Neural cell (in vitro differentiated cells): ENCODE measurements around the gene PTPN7. TPM values are rescaled to one million over a fixed set of nuclear protein-coding genes. Genes with fewer than 3 reads are reported as not detected.

Source experiments
- H2AFZ ChIP-seq: fragments of 200-600, 300-800 bp; sonication (generic), shearing (Covaris generic); 2 replicates; pipeline ENCODE4 v1.6.0; 2014; ENCODE audit warnings: low read depth, mild to moderate bottlenecking, antibody characterized with exemption, low read length, moderate library complexity
- H3F3A ChIP-seq: fragments of 200-600 bp; shearing (Covaris generic); 2 replicates; pipeline ENCODE4 v1.6.1; 2016; ENCODE audit warnings: mild to moderate bottlenecking, moderate library complexity, mixed read lengths, antibody characterized with exemption, low read length; ENCODE audit not compliant: insufficient read depth, poor library complexity, severe bottlenecking
- H3K27ac ChIP-seq: fragments of 200-600, 300-800 bp; sonication (generic), shearing (Covaris generic); 2 replicates; pipeline ENCODE4 v1.5.1; 2014; ENCODE audit warnings: mild to moderate bottlenecking, low read length, moderate library complexity
- H3K27me3 ChIP-seq: fragments of 300-800, 200-600 bp; sonication (generic), shearing (Covaris generic); 2 replicates; pipeline ENCODE4 v1.6.0; 2014; ENCODE audit warnings: mild to moderate bottlenecking, low read depth, low read length, moderate library complexity; ENCODE audit not compliant: insufficient read depth
- H3K36me3 ChIP-seq: fragments of 300-800, 200-600 bp; sonication (generic), shearing (Covaris generic); 2 replicates; pipeline ENCODE4 v1.5.1; 2014; ENCODE audit warnings: mild to moderate bottlenecking, antibody characterized with exemption, low read length, moderate library complexity; ENCODE audit not compliant: insufficient read depth
- H3K4me2 ChIP-seq: fragments of 300-800, 200-600 bp; sonication (generic), shearing (Covaris generic); 2 replicates; pipeline ENCODE4 v1.6.0; 2014; ENCODE audit warnings: mild to moderate bottlenecking, low read length
- H3K4me3 ChIP-seq: fragments of 300-800, 200-600 bp; sonication (generic), shearing (Covaris generic); 2 replicates; pipeline ENCODE4 v1.5.1; 2014; ENCODE audit warnings: mild to moderate bottlenecking, low read length, moderate library complexity
- H3K79me2 ChIP-seq: fragments of 200-600 bp; shearing (Covaris generic); replicated peaks from 2 replicates; pipeline ENCODE4 v1.6.0; 2014; ENCODE audit warnings: mild to moderate bottlenecking, low read length, moderate library complexity; ENCODE audit not compliant: insufficient read depth
- H3K9ac ChIP-seq: fragments of 300-800, 200-600 bp; sonication (generic), shearing (Covaris generic); 2 replicates; pipeline ENCODE4 v1.6.1; 2016; ENCODE audit warnings: mild to moderate bottlenecking, low read length, mixed read lengths
- H3K9me2 ChIP-seq: fragments of 200-600 bp; shearing (Covaris generic); 2 replicates; pipeline ENCODE4 v1.6.1; 2016; ENCODE audit warnings: mild to moderate bottlenecking, low read length, mixed read lengths; ENCODE audit not compliant: insufficient read depth
- H3K9me3 ChIP-seq: fragments of 200-600, 300-800 bp; sonication (generic), shearing (Covaris generic); 2 replicates; pipeline ENCODE4 v1.6.1; 2016; ENCODE audit warnings: mild to moderate bottlenecking, mixed run types, low read length, moderate library complexity, mixed read lengths
- H4K20me1 ChIP-seq: fragments of 200-600 bp; shearing (Covaris generic); 2 replicates; pipeline ENCODE4 v1.6.1; 2016; ENCODE audit warnings: mild to moderate bottlenecking, mixed run types; ENCODE audit not compliant: insufficient read depth
- EP300 ChIP-seq: fragments of 450-650 bp; conservative IDR thresholded peaks from 2 replicates; pipeline ENCODE4 v1.6.1; 2014; ENCODE audit warnings: antibody characterized with exemption, mild to moderate bottlenecking, moderate library complexity; ENCODE audit not compliant: poor library complexity, severe bottlenecking
- EZH2 ChIP-seq: fragments of 200-600, 300-800 bp; shearing (Covaris generic), sonication (generic); IDR thresholded peaks from 2 replicates; pipeline ENCODE4 v1.6.1; 2014; ENCODE audit warnings: antibody characterized with exemption, low read length, borderline replicate concordance, mild to moderate bottlenecking; ENCODE audit not compliant: insufficient read depth, poor library complexity, severe bottlenecking
- MXI1 ChIP-seq: fragments of 450-650 bp; conservative IDR thresholded peaks from 2 replicates; pipeline ENCODE4 v1.6.1; 2014; ENCODE audit warnings: antibody characterized with exemption, mild to moderate bottlenecking; ENCODE audit not compliant: poor library complexity, severe bottlenecking
- POLR2AphosphoS5 ChIP-seq: IDR thresholded peaks from 2 replicates; pipeline ENCODE4 v1.6.1; 2012
- RAD21 ChIP-seq: fragments of 450-650 bp; conservative IDR thresholded peaks from 2 replicates; pipeline ENCODE4 v1.6.1; 2014; ENCODE audit warnings: antibody characterized with exemption, mild to moderate bottlenecking, moderate library complexity
- SMC3 ChIP-seq: fragments of 450-650 bp; conservative IDR thresholded peaks from 2 replicates; pipeline ENCODE4 v1.6.1; 2014; ENCODE audit warnings: antibody characterized with exemption, mild to moderate bottlenecking, moderate library complexity; ENCODE audit not compliant: poor library complexity
- TAF1 ChIP-seq: IDR thresholded peaks from 2 replicates; pipeline ENCODE4 v1.6.1; 2012; ENCODE audit warnings: low read depth
- polyA plus RNA-seq: library from polyadenylated mRNA; depleted of rRNA; stranded (reverse); fragments of >200 nt; gene quantifications from 2 replicates; pipeline ENCODE4 v1.2.3, GENCODE V29; 2014
- TF ChIP-seq, protein P1 (sequence below): fragments of 450-650 bp; IDR thresholded peaks from 2 replicates; pipeline ENCODE4 v1.5.1; 2014; ENCODE audit warnings: antibody characterized with exemption, mild to moderate bottlenecking, moderate library complexity; ENCODE audit not compliant: poor library complexity, severe bottlenecking
- TF ChIP-seq, protein P2 (sequence below): IDR thresholded peaks from 2 replicates; pipeline ENCODE4 v1.6.1; 2012; ENCODE audit warnings: borderline replicate concordance

PTPN7 gene
- polyA plus RNA-seq, 1 donor from 2014 or later: 2.1 TPM

DNA sequence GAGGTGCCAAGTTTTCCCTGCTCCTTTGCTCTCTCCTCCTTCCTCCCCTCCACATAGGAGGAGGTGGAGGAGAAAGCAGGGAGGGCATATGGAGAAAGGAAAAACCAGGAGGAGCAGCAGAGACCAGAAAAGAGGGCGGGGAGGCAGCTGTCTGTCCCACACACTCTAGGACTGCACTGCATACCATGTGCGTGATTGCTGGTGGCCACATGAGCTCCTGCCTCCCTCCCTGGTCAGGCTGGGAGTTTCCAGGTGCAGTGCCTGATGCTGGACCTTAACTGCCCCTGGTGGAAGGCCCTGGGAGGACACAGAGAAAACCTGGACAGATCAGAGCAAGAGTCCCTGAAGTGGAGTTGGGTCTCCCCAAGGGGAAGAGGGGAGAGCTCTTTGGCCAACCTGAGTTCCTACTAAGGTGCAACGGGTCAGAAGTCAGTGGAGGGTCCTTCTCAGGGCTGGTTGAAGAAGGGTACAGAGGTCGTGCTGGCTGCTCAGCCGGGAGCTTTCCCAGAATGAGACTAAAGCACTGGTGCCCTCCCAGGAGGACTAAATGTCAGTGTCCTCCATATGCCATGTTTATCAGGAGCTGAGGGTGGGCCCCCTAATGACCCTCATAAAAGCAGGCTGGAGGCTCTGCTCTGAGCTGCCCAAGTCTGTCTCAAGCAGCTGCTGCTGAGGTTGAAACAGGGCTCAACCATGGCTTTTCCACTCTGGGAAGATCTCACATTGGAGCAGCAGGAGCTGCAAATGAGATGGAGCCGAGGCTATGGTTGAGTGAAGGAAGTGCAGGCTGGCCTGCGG lies 29.7 kb upstream of the PTPN7 start:
- TF ChIP-seq POLR2AphosphoS5 (no peak), EP300 (no peak), SMC3 (no peak), EZH2 (no peak), MXI1 (no peak), RAD21 (no peak), TAF1 (no peak)
- TF ChIP-seq, protein P1, sequence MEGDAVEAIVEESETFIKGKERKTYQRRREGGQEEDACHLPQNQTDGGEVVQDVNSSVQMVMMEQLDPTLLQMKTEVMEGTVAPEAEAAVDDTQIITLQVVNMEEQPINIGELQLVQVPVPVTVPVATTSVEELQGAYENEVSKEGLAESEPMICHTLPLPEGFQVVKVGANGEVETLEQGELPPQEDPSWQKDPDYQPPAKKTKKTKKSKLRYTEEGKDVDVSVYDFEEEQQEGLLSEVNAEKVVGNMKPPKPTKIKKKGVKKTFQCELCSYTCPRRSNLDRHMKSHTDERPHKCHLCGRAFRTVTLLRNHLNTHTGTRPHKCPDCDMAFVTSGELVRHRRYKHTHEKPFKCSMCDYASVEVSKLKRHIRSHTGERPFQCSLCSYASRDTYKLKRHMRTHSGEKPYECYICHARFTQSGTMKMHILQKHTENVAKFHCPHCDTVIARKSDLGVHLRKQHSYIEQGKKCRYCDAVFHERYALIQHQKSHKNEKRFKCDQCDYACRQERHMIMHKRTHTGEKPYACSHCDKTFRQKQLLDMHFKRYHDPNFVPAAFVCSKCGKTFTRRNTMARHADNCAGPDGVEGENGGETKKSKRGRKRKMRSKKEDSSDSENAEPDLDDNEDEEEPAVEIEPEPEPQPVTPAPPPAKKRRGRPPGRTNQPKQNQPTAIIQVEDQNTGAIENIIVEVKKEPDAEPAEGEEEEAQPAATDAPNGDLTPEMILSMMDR: no peak
- TF ChIP-seq, protein P2, sequence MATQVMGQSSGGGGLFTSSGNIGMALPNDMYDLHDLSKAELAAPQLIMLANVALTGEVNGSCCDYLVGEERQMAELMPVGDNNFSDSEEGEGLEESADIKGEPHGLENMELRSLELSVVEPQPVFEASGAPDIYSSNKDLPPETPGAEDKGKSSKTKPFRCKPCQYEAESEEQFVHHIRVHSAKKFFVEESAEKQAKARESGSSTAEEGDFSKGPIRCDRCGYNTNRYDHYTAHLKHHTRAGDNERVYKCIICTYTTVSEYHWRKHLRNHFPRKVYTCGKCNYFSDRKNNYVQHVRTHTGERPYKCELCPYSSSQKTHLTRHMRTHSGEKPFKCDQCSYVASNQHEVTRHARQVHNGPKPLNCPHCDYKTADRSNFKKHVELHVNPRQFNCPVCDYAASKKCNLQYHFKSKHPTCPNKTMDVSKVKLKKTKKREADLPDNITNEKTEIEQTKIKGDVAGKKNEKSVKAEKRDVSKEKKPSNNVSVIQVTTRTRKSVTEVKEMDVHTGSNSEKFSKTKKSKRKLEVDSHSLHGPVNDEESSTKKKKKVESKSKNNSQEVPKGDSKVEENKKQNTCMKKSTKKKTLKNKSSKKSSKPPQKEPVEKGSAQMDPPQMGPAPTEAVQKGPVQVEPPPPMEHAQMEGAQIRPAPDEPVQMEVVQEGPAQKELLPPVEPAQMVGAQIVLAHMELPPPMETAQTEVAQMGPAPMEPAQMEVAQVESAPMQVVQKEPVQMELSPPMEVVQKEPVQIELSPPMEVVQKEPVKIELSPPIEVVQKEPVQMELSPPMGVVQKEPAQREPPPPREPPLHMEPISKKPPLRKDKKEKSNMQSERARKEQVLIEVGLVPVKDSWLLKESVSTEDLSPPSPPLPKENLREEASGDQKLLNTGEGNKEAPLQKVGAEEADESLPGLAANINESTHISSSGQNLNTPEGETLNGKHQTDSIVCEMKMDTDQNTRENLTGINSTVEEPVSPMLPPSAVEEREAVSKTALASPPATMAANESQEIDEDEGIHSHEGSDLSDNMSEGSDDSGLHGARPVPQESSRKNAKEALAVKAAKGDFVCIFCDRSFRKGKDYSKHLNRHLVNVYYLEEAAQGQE: no peak
- H3K9ac ChIP-seq: no peak overlapping the region

DNA sequence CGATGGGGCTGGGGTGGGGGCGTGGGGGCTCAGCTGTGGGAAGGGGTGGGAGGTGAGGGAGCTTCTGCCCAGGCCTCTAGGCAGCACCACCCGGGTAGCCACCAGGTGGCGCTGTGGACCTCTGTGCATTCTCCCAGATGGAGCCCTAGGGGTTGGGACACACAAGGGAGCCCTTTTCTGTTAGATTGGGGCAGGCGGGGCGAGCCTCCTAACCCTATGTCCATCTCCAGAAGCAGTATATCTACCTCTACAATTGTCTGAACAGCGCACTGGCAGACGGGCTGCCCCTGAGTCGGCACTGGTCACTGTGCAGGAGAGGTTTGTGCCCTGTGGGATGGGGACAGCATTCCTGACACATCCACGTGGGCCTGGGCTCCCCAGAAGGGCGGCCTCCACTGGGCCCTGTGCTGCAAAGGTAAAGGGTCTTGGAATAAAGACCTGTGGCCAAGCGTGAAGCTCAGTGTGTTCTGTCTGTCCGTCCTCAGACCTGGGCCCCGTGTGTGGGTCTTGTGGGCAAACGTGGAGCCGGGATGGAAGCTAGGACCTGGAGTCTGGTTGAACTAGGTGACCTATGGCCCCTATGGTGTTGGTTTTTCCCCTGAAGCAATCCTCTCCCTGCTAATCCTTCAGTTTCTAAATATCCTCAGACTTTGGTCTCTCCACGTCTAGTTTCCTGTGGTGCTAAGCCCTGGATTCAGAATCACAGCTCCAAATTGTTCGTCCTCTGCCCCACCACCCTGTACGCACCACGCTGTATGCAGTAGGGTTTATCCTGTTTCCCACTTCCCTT lies 28.8 kb upstream of the PTPN7 start:
- no peaks in the 10 kb centered on the region for H3K79me2 ChIP-seq
- H2AFZ ChIP-seq: no peak overlapping the region
- H3K27me3 ChIP-seq: peaks cover 16% of the 10 kb centered on the region
- H3K9me3 ChIP-seq: no peaks in the 10 kb centered on the region
- no peaks in the 10 kb centered on the region for H3F3A ChIP-seq
- H3K9ac ChIP-seq: no peak overlapping the region
- H3K4me3 ChIP-seq: no peak overlapping the region
- no peaks in the 10 kb centered on the region for H4K20me1 ChIP-seq
- no peaks in the 10 kb centered on the region for H3K36me3 ChIP-seq
- TF ChIP-seq RAD21 (peak; percentile 37), TAF1 (no peak), EP300 (no peak), SMC3 (peak; percentile 56), POLR2AphosphoS5 (no peak)
- TF ChIP-seq, protein P1: peak; percentile 49
- TF ChIP-seq, protein P2: no peak
- no peak overlapping the region for H3K4me2 ChIP-seq
- no peaks in the 10 kb centered on the region for H3K9me2 ChIP-seq
- H3K27ac ChIP-seq: no peak overlapping the region

More for the DNA sequence above, 29.7 kb upstream of the PTPN7 start:
- H4K20me1 ChIP-seq: no peaks in the 10 kb centered on the region
- no peak overlapping the region for H3K4me3 ChIP-seq
- no peak overlapping the region for H2AFZ ChIP-seq
- H3K9me2 ChIP-seq: no peaks in the 10 kb centered on the region
- H3K27me3 ChIP-seq: peaks cover 24% of the 10 kb centered on the region
- no peaks in the 10 kb centered on the region for H3K79me2 ChIP-seq
- no peaks in the 10 kb centered on the region for H3K9me3 ChIP-seq
- H3K36me3 ChIP-seq: no peaks in the 10 kb centered on the region
- H3K27ac ChIP-seq: no peak overlapping the region
- H3K4me2 ChIP-seq: no peak overlapping the region
- H3F3A ChIP-seq: no peaks in the 10 kb centered on the region
